ENCODE results near the gene PDGFA. TPM values are rescaled to one million over a fixed set of nuclear protein-coding genes. Genes with fewer than 3 reads are reported as not detected.

PDGFA gene
- total RNA-seq, 1 donor from 2014 or later = 0.85 TPM

DNA sequence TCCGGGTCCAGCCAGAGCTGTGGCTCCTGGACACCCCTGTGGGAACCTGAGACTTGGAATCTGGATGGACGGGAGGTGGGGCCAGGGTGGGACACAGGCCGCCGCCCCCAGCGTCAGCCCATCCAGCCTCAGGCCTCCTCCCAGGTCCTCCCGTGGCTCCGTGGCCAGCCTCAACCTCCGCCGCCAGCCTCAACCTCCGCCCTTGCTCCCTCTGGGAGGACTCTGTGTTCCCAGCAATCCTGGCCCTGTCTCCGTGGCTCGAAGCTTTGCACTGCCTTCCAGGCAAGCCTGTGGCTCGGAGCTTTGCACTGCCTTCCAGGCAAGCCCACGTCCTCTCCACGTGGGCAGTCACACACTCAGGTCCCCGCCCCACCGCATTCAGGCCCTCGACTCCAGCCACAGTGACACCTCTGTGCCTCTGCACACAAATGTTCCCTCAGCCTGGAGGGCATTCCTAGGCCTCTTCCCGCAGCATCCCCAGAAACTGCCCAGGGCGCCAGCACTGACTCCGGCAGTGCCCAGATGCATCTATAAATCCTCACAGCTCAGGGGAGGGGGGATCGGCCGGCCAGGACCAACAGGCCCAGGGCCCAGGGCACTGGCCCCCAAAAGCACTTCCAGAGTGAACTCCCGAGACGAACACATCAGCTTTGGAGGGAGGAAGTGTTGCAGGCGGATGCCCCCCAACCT lies 44.7 kb upstream of the PDGFA start:
- peaks cover 8% of the 10 kb centered on the region for H3K36me3 Mint-ChIP-seq (ENCODE audit: low read depth, unreplicated experiment)
- DNase-seq (ENCODE audit: low spot score) = no peak
- H3K27ac Mint-ChIP-seq (ENCODE audit: unreplicated experiment) = no peak overlapping the region

DNA sequence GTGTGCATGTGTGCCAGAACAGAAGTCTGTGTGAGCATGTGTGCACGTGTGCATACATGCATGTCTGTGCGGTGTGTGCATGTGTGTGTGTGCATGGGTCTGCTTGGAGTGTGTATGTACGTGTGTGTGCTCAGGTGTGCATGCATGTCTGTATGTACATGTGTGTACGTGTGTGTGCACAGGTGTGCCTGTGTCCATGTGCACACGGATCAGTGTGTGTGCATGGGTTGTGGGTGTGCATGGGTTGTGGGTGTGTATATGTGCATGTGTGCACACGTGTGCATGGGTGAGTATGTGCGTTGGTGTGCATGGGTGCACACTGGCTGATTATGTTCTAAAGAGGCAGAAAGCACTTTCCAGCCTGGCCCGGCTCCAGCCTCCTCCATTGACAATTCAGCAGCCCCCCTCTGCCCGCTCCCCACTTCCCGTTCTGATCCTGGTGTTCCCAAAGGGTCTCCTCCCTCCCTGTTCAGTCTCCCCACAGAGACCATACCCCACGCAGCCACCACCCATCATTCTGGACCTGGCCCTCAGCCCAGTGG lies 44.1 kb upstream of the PDGFA start:
- TF ChIP-seq, protein P1, sequence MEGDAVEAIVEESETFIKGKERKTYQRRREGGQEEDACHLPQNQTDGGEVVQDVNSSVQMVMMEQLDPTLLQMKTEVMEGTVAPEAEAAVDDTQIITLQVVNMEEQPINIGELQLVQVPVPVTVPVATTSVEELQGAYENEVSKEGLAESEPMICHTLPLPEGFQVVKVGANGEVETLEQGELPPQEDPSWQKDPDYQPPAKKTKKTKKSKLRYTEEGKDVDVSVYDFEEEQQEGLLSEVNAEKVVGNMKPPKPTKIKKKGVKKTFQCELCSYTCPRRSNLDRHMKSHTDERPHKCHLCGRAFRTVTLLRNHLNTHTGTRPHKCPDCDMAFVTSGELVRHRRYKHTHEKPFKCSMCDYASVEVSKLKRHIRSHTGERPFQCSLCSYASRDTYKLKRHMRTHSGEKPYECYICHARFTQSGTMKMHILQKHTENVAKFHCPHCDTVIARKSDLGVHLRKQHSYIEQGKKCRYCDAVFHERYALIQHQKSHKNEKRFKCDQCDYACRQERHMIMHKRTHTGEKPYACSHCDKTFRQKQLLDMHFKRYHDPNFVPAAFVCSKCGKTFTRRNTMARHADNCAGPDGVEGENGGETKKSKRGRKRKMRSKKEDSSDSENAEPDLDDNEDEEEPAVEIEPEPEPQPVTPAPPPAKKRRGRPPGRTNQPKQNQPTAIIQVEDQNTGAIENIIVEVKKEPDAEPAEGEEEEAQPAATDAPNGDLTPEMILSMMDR (IDR thresholded peaks at IDR 0.05; ENCODE audit: unreplicated experiment) = no peak
- Mint-ChIP-seq H3K9me3 (ENCODE audit: unreplicated experiment) (no peaks in the 10 kb centered on the region), H3K4me3 (ENCODE audit: unreplicated experiment) (no peak overlapping the region), H3K4me1 (ENCODE audit: unreplicated experiment) (peaks cover 8% of the 10 kb centered on the region), H3K27ac (ENCODE audit: unreplicated experiment) (no peak overlapping the region), H3K27me3 (ENCODE audit: unreplicated experiment) (peaks cover 11% of the 10 kb centered on the region), H3K36me3 (ENCODE audit: low read depth, unreplicated experiment) (peaks cover 4% of the 10 kb centered on the region)
- no peak for DNase-seq (ENCODE audit: low spot score)

More for the DNA sequence above, 44.7 kb upstream of the PDGFA start:
- Mint-ChIP-seq H3K9me3 (ENCODE audit: unreplicated experiment) (no peaks in the 10 kb centered on the region), H3K4me1 (ENCODE audit: unreplicated experiment) (peaks cover 5% of the 10 kb centered on the region), H3K27me3 (ENCODE audit: unreplicated experiment) (peaks cover 15% of the 10 kb centered on the region), H3K4me3 (ENCODE audit: unreplicated experiment) (no peak overlapping the region)
- TF ChIP-seq, protein P1 (IDR thresholded peaks at IDR 0.05; ENCODE audit: unreplicated experiment) = no peak

DNA sequence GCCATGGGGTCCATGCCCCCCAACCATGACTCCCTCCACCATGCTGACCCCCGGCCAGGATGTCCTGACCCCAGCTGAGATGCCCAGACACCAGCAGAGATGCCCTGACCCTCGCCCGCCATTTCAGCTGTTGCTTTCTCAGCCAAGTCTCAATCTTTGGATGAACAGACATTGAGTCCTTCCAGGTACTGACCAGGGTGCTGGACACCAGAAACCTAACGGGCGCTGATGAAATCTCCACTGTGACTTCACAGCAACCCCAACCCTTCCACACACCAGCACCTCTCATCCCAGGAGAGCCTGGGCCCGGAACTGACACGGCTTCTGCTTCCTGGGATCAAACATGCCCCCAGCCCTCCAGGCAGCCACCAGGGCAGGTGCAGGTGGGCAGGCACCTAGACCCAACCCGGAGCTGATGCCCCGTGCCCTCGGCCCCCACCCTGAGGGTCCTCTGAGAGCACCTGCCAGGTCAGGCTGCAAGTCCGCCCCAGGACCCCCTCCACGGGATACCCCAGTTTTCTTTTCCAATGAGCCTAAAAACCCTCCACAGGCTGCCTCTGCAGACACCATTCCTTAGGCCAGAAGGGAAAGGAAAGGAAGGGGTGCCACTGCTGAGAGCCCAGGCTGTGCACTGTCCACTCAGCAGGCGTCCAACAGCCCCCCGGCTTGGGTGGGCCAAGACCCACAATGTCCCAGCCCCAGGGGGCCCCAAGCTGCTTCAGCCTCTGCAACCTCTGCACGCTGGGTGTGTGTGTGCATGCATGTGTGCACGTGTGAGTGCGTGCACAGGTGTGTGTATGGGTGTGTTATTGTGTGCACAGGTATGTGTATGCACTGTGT lies 43.4 kb upstream of the PDGFA start:
- DNase-seq (ENCODE audit: low spot score) = no peak
- Mint-ChIP-seq H3K36me3 (ENCODE audit: low read depth, unreplicated experiment) (peaks cover 4% of the 10 kb centered on the region), H3K4me3 (ENCODE audit: unreplicated experiment) (no peak overlapping the region), H3K27ac (ENCODE audit: unreplicated experiment) (peak overlapping the region; percentile 64), H3K4me1 (ENCODE audit: unreplicated experiment) (peaks cover 12% of the 10 kb centered on the region), H3K9me3 (ENCODE audit: unreplicated experiment) (no peaks in the 10 kb centered on the region), H3K27me3 (ENCODE audit: unreplicated experiment) (peaks cover 9% of the 10 kb centered on the region)
- TF ChIP-seq, protein P1 (IDR thresholded peaks at IDR 0.05; ENCODE audit: unreplicated experiment) = no peak

DNA sequence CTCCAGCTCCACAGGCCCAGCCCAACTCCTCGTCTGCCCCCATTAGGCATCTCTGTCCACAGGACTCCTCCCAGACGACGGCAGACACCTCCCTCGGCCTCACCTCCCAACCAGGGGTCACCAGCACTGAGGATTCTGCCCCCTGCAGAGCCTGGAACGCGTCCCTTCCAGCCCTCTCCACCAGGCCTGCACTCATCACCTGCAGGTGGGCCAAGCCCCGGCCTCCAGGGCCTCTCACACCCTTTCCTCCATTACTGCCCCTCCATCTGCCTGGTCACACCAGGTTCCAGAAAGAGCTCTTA lies 42.7 kb upstream of the PDGFA start:
- Mint-ChIP-seq H3K27ac (ENCODE audit: unreplicated experiment) (peak overlapping the region; percentile 64), H3K27me3 (ENCODE audit: unreplicated experiment) (peaks cover 9% of the 10 kb centered on the region), H3K4me1 (ENCODE audit: unreplicated experiment) (peaks cover 12% of the 10 kb centered on the region), H3K9me3 (ENCODE audit: unreplicated experiment) (no peaks in the 10 kb centered on the region), H3K4me3 (ENCODE audit: unreplicated experiment) (no peak overlapping the region), H3K36me3 (ENCODE audit: low read depth, unreplicated experiment) (peaks cover 4% of the 10 kb centered on the region)
- TF ChIP-seq, protein P1 (IDR thresholded peaks at IDR 0.05; ENCODE audit: unreplicated experiment) = no peak
- DNase-seq (ENCODE audit: low spot score) = no peak

Measured in endothelial cell (in vitro differentiated cells).